Prostate gland (tissue), 2 donors: ENCODE measurements around the gene CXCL1. TPM values are rescaled to one million over a fixed set of nuclear protein-coding genes. Genes with fewer than 3 reads are reported as not detected.

Source experiments
- DNase-seq: peaks from one replicate; pipeline ENCODE4 v3.0.0-alpha.2; 2019; ENCODE audit warnings: low spot score
- H3K27ac ChIP-seq, 2 donors: fragments of 200-600 bp; sonication (generic); 2 replicates each; pipeline ENCODE4 v1.5.1; 2017 to 2019
- H3K27me3 ChIP-seq: fragments of 200-600 bp; sonication (generic); replicated peaks from 2 replicates; pipeline ENCODE4 v1.5.1; 2019; ENCODE audit not compliant: insufficient read depth
- H3K36me3 ChIP-seq, 2 donors: fragments of 200-600 bp; sonication (generic); 1 replicate in 1 of 2; 2 replicates in 1 of 2; pipeline versions ENCODE4 v1.5.1 to v1.8.1; 2017 to 2019
- H3K4me1 ChIP-seq: fragments of 200-600 bp; sonication (generic); replicated peaks from 2 replicates; pipeline ENCODE4 v1.5.1; 2019
- H3K4me3 ChIP-seq, 2 donors: fragments of 200-600 bp; sonication (generic); 2 replicates each; pipeline ENCODE4 v1.5.1; 2017 to 2019
- H3K9me3 ChIP-seq: fragments of 200-600 bp; sonication (generic); 2 replicates; pipeline ENCODE4 v1.5.1; 2017
- POLR2A ChIP-seq: fragments of 450-650 bp; IDR thresholded peaks from one replicate; pipeline ENCODE4 v1.6.1; 2016; ENCODE audit warnings: antibody characterized with exemption, mild to moderate bottlenecking
- POLR2AphosphoS5 ChIP-seq: sonication (generic); formaldehyde crosslinking; IDR thresholded peaks from one replicate; pipeline ENCODE4 v1.6.1; 2017; ENCODE audit warnings: antibody characterized with exemption
- WGBS: methylation state at CpG from one replicate; pipeline ENCODE4 v1.1.5; 2018; 5-methylcytosine and 5-hydroxymethylcytosine counted together
- intact Hi-C: fragments of 100-400 bp; cut with DNase I; formaldehyde crosslinking; loops from one replicate; pipeline ENCODE4 v1.14.2; 2022
- total RNA-seq, 2 donors: library from RNA; depleted of rRNA; stranded (reverse); fragments of >200 nt; gene quantifications; one replicate each; pipeline ENCODE4 v1.1.0, GENCODE V29; 2016
- TF ChIP-seq, protein P1 (sequence below), 4 experiments: fragments of 200-600 bp in 2 of 4; fragments of 450-650 bp in 2 of 4; sonication (generic) in 2 of 4; IDR thresholded peaks; 1 replicate in 3 of 4; 2 replicates in 1 of 4; pipeline ENCODE4 v1.5.1; 2016 to 2019; ENCODE audit warnings: antibody characterized with exemption in 4 of 4, mild to moderate bottlenecking in 2 of 4, moderate library complexity in 2 of 4

Gene CXCL1
- total RNA-seq, 2 donors from 2014 or later: 0.74 to 37.1 TPM

DNA sequence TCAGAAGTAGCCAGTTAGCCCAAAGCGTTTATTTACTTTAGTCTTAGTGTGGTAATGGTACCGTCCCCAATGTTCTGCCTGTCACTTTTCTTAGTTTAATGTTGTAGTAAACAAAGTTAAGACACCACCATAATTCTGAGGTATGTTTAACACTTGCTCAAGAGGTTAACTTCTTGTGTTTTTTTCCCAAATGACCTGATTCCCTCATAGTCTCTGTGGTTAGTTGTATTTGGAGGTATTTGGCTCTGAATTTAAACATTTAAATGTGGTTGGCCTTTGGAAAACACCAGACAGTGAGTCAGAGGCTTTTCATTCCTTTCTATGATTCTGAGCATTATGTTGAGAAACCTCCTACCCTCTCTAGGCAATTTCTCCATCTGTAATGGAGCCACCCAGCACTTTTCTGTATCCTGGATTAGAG, 47.9 kb downstream of the CXCL1 start:
- TF ChIP-seq POLR2AphosphoS5: peak; percentile 68
- no peak for TF ChIP-seq POLR2A
- no peak for DNase-seq
- Histone ChIP-seq H3K4me1 (peaks cover 6% of the 10 kb centered on the region), H3K27me3 (no peaks in the 10 kb centered on the region), H3K9me3 (no peaks in the 10 kb centered on the region), H3K36me3 (no peaks in the 10 kb centered on the region), H3K4me3 (no peak overlapping the region), H3K27ac (peak overlapping the region; percentile 7 to 36)
- intact Hi-C loops: loop anchor here (5.0 kb wide), 1 partner anchor 185 kb away; no protein-coding TSS in a partner anchor
- WGBS: 49% methylated on average over 2 of the region's 2 CpGs

DNA sequence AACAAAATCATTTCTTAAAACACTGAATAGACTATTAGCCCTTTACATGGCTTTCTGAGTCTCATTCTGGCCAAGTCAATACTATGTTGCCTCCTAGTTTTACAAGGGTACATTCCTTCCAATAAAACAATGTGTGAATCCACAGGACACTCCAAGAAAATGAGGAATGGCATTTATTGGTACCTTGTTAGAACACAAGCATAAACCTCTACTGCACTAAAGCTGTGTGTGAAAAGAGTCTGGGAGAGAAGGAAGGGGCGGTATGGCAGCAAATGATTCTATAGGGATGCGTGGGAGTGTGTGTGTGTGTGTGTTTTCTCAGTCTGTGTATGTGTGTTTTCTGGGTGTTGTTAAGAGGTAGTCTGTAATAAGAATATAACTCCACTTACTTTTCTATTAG, 48.9 kb downstream of the CXCL1 start:
- intact Hi-C loops: loop anchor here (5.0 kb wide), 1 partner anchor 186 kb away; no protein-coding TSS in a partner anchor

DNA sequence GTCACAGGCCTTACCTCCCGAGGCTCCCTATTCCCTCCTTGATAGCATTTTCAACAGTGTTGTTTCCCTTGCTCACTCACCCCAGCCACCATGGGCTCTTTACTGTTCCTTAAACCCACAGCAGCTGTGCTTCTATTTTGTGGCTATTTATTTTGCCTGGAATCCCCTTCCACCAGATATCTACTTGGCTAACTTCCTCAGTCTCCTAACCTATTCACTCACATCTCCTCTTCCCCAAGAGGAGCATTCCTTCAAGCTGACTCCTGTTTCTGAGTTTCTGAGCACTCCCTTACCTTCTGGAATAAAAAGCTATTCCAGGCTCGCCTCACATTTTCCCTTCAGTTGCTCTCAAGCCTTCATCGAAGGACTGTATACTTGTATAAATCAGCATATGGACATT, 50.5 kb downstream of the CXCL1 start:
- Histone ChIP-seq H3K36me3 (no peaks in the 10 kb centered on the region), H3K27me3 (no peaks in the 10 kb centered on the region), H3K4me1 (peaks cover 6% of the 10 kb centered on the region), H3K27ac (no peak overlapping the region), H3K9me3 (no peaks in the 10 kb centered on the region), H3K4me3 (no peak overlapping the region)
- intact Hi-C loops: loop anchor here (5.0 to 10.0 kb wide), 3 partner anchors 187 to 257 kb away; no protein-coding TSS in a partner anchor
- no peak for DNase-seq
- WGBS: 92% methylated on average over 3 of the region's 3 CpGs
- no peak for TF ChIP-seq POLR2A
- TF ChIP-seq, protein P1, sequence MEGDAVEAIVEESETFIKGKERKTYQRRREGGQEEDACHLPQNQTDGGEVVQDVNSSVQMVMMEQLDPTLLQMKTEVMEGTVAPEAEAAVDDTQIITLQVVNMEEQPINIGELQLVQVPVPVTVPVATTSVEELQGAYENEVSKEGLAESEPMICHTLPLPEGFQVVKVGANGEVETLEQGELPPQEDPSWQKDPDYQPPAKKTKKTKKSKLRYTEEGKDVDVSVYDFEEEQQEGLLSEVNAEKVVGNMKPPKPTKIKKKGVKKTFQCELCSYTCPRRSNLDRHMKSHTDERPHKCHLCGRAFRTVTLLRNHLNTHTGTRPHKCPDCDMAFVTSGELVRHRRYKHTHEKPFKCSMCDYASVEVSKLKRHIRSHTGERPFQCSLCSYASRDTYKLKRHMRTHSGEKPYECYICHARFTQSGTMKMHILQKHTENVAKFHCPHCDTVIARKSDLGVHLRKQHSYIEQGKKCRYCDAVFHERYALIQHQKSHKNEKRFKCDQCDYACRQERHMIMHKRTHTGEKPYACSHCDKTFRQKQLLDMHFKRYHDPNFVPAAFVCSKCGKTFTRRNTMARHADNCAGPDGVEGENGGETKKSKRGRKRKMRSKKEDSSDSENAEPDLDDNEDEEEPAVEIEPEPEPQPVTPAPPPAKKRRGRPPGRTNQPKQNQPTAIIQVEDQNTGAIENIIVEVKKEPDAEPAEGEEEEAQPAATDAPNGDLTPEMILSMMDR (IDR thresholded peaks at IDR 0.05): no peak
- TF ChIP-seq POLR2AphosphoS5: no peak

More for the DNA sequence above, 48.9 kb downstream of the CXCL1 start:
- peak overlapping the region in 1 of 2 donors; percentile 7 for H3K27ac ChIP-seq
- WGBS: 19% methylated on average over 2 of the region's 2 CpGs
- TF ChIP-seq POLR2A (no peak), POLR2AphosphoS5 (peak; percentile 97)
- TF ChIP-seq, protein P1 (IDR thresholded peaks at IDR 0.05): no peak
- no peaks in the 10 kb centered on the region for H3K36me3 ChIP-seq
- no peaks in the 10 kb centered on the region for H3K27me3 ChIP-seq
- DNase-seq: peak; percentile 47
- peaks cover 6% of the 10 kb centered on the region for H3K4me1 ChIP-seq
- H3K9me3 ChIP-seq: no peaks in the 10 kb centered on the region
- no peak overlapping the region for H3K4me3 ChIP-seq

Other genes starting within 250 kb of the CXCL1 start
- 10 to 100 TPM in 1 of 2 donors, 1 to 10 TPM in 1; 6.2 to 17.5 TPM for gene RASSF6, start 249.0 kb upstream of the CXCL1 start, total RNA-seq
- 10 to 100 TPM in 1 of 2 donors, not detected in 1; 15.2 TPM for gene CXCL8, start 128.8 kb upstream of the CXCL1 start, total RNA-seq
- 1 to 10 TPM; 5.2 to 8.4 TPM for gene CXCL6, start 32.7 kb upstream of the CXCL1 start, total RNA-seq
- not detected for gene PF4V1, start 16.1 kb upstream of the CXCL1 start, total RNA-seq
- not detected for gene PF4, start 112.6 kb downstream of the CXCL1 start, total RNA-seq
- gene PPBP, start 118.8 kb downstream of the CXCL1 start, total RNA-seq: not detected
- under 1 TPM; 0.14 to 0.57 TPM for gene CXCL5, start 129.3 kb downstream of the CXCL1 start, total RNA-seq
- 1 to 10 TPM; 1.4 to 4.8 TPM for gene CXCL3, start 169.3 kb downstream of the CXCL1 start, total RNA-seq
- 1 to 10 TPM in 1 of 2 donors, under 1 TPM in 1; 0.62 to 9.3 TPM for gene CXCL2, start 229.8 kb downstream of the CXCL1 start, total RNA-seq